ENCODE results near the gene WDR36. TPM values are rescaled to one million over a fixed set of nuclear protein-coding genes. Genes with fewer than 3 reads are reported as not detected.

Gene WDR36
- total RNA-seq, 4 donors from 2014 or later: 13.7 to 26.3 (median 19.9) TPM

GRCh38 chr5:111167551-111167950 lies 75.4 kb downstream of the WDR36 start:
- intact Hi-C loops (cut with DNase I): no loop called here
- no peak overlapping the region for H3K27ac ChIP-seq (replicated peaks in 1 of 4)
- WGBS: 77% methylated on average over 2 of the region's 2 CpGs

GRCh38 chr5:111168608-111169007 lies 76.5 kb downstream of the WDR36 start:
- intact Hi-C loops (cut with DNase I): no loop called here
- 0% methylated on average over 1 of the region's 1 CpG for whole genome bisulfite sequencing
- no peak overlapping the region for H3K4me3 ChIP-seq
- no peak for TF ChIP-seq POLR2AphosphoS5 (IDR thresholded peaks at IDR 0.05)
- no peak for TF ChIP-seq EP300 (IDR thresholded peaks at IDR 0.05)
- TF ChIP-seq CTCF (IDR thresholded peaks at IDR 0.05): no peak
- no peak for TF ChIP-seq POLR2A (IDR thresholded peaks at IDR 0.05; ENCODE audit: low read depth)
- H3K4me1 ChIP-seq: no peaks in the 10 kb centered on the region
- no peaks in the 10 kb centered on the region for H3K27me3 ChIP-seq
- DNase-seq (ENCODE audit: extremely low spot score): no peak
- H3K9me3 ChIP-seq: no peaks in the 10 kb centered on the region
- H3K36me3 ChIP-seq: no peaks in the 10 kb centered on the region
- no peak overlapping the region for H3K27ac ChIP-seq (replicated peaks in 1 of 4)

More at GRCh38 chr5:111167551-111167950, 75.4 kb downstream of the WDR36 start:
- Histone ChIP-seq H3K9me3 (no peaks in the 10 kb centered on the region), H3K36me3 (no peaks in the 10 kb centered on the region), H3K4me3 (no peak overlapping the region), H3K27me3 (no peaks in the 10 kb centered on the region), H3K4me1 (no peaks in the 10 kb centered on the region)
- no peak for DNase-seq (ENCODE audit: extremely low spot score)
- TF ChIP-seq CTCF (IDR thresholded peaks at IDR 0.05) (no peak), EP300 (IDR thresholded peaks at IDR 0.05) (no peak), POLR2AphosphoS5 (IDR thresholded peaks at IDR 0.05) (no peak), POLR2A (IDR thresholded peaks at IDR 0.05; ENCODE audit: low read depth) (no peak)

- intact Hi-C loops (cut with DNase I): no loop called here
Measured at GRCh38 chr5:111169269-111169668, 77.1 kb downstream of the WDR36 start.

GRCh38 chr5:111170279-111170678 lies 78.1 kb downstream of the WDR36 start:
- H3K4me1 ChIP-seq: no peaks in the 10 kb centered on the region
- TF ChIP-seq EP300 (IDR thresholded peaks at IDR 0.05) (no peak), POLR2A (IDR thresholded peaks at IDR 0.05; ENCODE audit: low read depth) (no peak), POLR2AphosphoS5 (IDR thresholded peaks at IDR 0.05) (no peak), CTCF (IDR thresholded peaks at IDR 0.05) (no peak)
- intact Hi-C loops (cut with DNase I): no loop called here
- H3K4me3 ChIP-seq: no peak overlapping the region
- no peaks in the 10 kb centered on the region for H3K36me3 ChIP-seq
- no peak overlapping the region for H3K27ac ChIP-seq (replicated peaks in 1 of 4)
- no peaks in the 10 kb centered on the region for H3K27me3 ChIP-seq
- H3K9me3 ChIP-seq: no peaks in the 10 kb centered on the region
- 86% methylated on average over 2 of the region's 2 CpGs for whole genome bisulfite sequencing
- DNase-seq (ENCODE audit: extremely low spot score): no peak

More at GRCh38 chr5:111169269-111169668, 77.1 kb downstream of the WDR36 start:
- no peak overlapping the region for H3K27ac ChIP-seq (replicated peaks in 1 of 4)
- no peaks in the 10 kb centered on the region for H3K9me3 ChIP-seq
- 87% methylated on average over 2 of the region's 2 CpGs for WGBS
- no peak overlapping the region for H3K4me3 ChIP-seq
- H3K4me1 ChIP-seq: no peaks in the 10 kb centered on the region
- TF ChIP-seq EP300 (IDR thresholded peaks at IDR 0.05): no peak
- TF ChIP-seq POLR2AphosphoS5 (IDR thresholded peaks at IDR 0.05): no peak
- no peak for TF ChIP-seq CTCF (IDR thresholded peaks at IDR 0.05)
- no peak for TF ChIP-seq POLR2A (IDR thresholded peaks at IDR 0.05; ENCODE audit: low read depth)
- H3K36me3 ChIP-seq: no peaks in the 10 kb centered on the region
- no peaks in the 10 kb centered on the region for H3K27me3 ChIP-seq
- DNase-seq (ENCODE audit: extremely low spot score): no peak

GRCh38 chr5:111172504-111172903 lies 80.4 kb downstream of the WDR36 start:
- Histone ChIP-seq H3K4me1 (no peaks in the 10 kb centered on the region), H3K27me3 (peaks cover 0 to 2% (median 0%) of the 10 kb centered on the region in 4 donors), H3K27ac (replicated peaks in 1 of 4) (no peak overlapping the region), H3K36me3 (no peaks in the 10 kb centered on the region), H3K9me3 (no peaks in the 10 kb centered on the region), H3K4me3 (no peak overlapping the region)
- WGBS: 78% methylated on average over 3 of the region's 3 CpGs
- no peak for TF ChIP-seq POLR2AphosphoS5 (IDR thresholded peaks at IDR 0.05)
- TF ChIP-seq EP300 (IDR thresholded peaks at IDR 0.05): no peak
- TF ChIP-seq POLR2A (IDR thresholded peaks at IDR 0.05; ENCODE audit: low read depth): no peak
- TF ChIP-seq CTCF (IDR thresholded peaks at IDR 0.05): no peak
- intact Hi-C loops (cut with DNase I): no loop called here
- DNase-seq (ENCODE audit: extremely low spot score): no peak
